H7 (cell line): Measurements from ENCODE around the gene ODAD3. TPM values are rescaled to one million over a fixed set of nuclear protein-coding genes. Genes with fewer than 3 reads are reported as not detected.

Experiments
- DNase-seq: peaks from one replicate; pipeline ENCODE4 v3.0.0; 2012
- H3K27me3 ChIP-seq: 2 replicates; pipeline ENCODE4 v1.6.0; 2011; ENCODE audit warnings: mild to moderate bottlenecking, low read length; ENCODE audit not compliant: control insufficient read depth, insufficient read depth
- H3K36me3 ChIP-seq: replicated peaks from 2 replicates; pipeline ENCODE4 v1.5.1; 2011; ENCODE audit warnings: low read length; ENCODE audit not compliant: control insufficient read depth, insufficient read depth
- H3K4me3 ChIP-seq: 2 replicates; pipeline ENCODE4 v1.5.1; 2011; ENCODE audit warnings: low read depth, mild to moderate bottlenecking, control low read depth, low read length, moderate library complexity; ENCODE audit not compliant: insufficient read depth
- total RNA-seq: library from RNA; depleted of rRNA; stranded (reverse); fragments of >200 nt; shearing (Covaris generic); gene quantifications from 2 replicates; pipeline ENCODE4 v1.2.3, GENCODE V29; 2014

ODAD3 gene
- total RNA-seq, 1 experiment from 2014 or later = 0.66 TPM

- Histone ChIP-seq H3K27me3 (no peaks in the 10 kb centered on the region), H3K36me3 (peaks cover 6% of the 10 kb centered on the region), H3K4me3 (no peak overlapping the region)
- DNase-seq = no peak
Observed at GRCh38 chr19:11451871-11452619, 17.1 kb upstream of the ODAD3 start.

GRCh38 chr19:11451327-11451870 lies 16.5 kb upstream of the ODAD3 start:
- no peaks in the 10 kb centered on the region for H3K27me3 ChIP-seq
- H3K36me3 ChIP-seq = peaks cover 6% of the 10 kb centered on the region
- DNase-seq = peak; percentile 91
- no peak overlapping the region for H3K4me3 ChIP-seq

GRCh38 chr19:11450570-11451326 lies 15.8 kb upstream of the ODAD3 start:
- H3K4me3 ChIP-seq = no peak overlapping the region
- DNase-seq = peak; percentile 81
- no peaks in the 10 kb centered on the region for H3K27me3 ChIP-seq
- H3K36me3 ChIP-seq = peaks cover 6% of the 10 kb centered on the region

- DNase-seq = peak; percentile 53
- no peak overlapping the region for H3K4me3 ChIP-seq
- peaks cover 7% of the 10 kb centered on the region for H3K36me3 ChIP-seq
- no peaks in the 10 kb centered on the region for H3K27me3 ChIP-seq
Observed at GRCh38 chr19:11448923-11449554, 14.1 kb upstream of the ODAD3 start.

GRCh38 chr19:11448410-11448809 lies 13.5 kb upstream of the ODAD3 start:
- DNase-seq = peak; percentile 45
- Histone ChIP-seq H3K4me3 (no peak overlapping the region), H3K27me3 (no peaks in the 10 kb centered on the region), H3K36me3 (peaks cover 8% of the 10 kb centered on the region)

GRCh38 chr19:11447347-11448262 lies 12.7 kb upstream of the ODAD3 start:
- H3K36me3 ChIP-seq = peaks cover 8% of the 10 kb centered on the region
- H3K4me3 ChIP-seq = no peak overlapping the region
- peak; percentile 50 for DNase-seq
- H3K27me3 ChIP-seq = no peaks in the 10 kb centered on the region

GRCh38 chr19:11446652-11447301 lies 11.9 kb upstream of the ODAD3 start:
- Histone ChIP-seq H3K27me3 (no peaks in the 10 kb centered on the region), H3K36me3 (peaks cover 15% of the 10 kb centered on the region), H3K4me3 (no peak overlapping the region)
- DNase-seq = peak; percentile 99

GRCh38 chr19:11446271-11446651 lies 11.3 kb upstream of the ODAD3 start:
- no peaks in the 10 kb centered on the region for H3K27me3 ChIP-seq
- no peak overlapping the region for H3K4me3 ChIP-seq
- no peak for DNase-seq
- peaks cover 20% of the 10 kb centered on the region for H3K36me3 ChIP-seq

- H3K36me3 ChIP-seq = peaks cover 26% of the 10 kb centered on the region
Observed at GRCh38 chr19:11445141-11445540, 10.2 kb upstream of the ODAD3 start.

GRCh38 chr19:11444059-11444458 lies 9.1 kb upstream of the ODAD3 start:
- no peak for DNase-seq
- Histone ChIP-seq H3K4me3 (no peak overlapping the region), H3K36me3 (peaks cover 26% of the 10 kb centered on the region), H3K27me3 (no peaks in the 10 kb centered on the region)

More at GRCh38 chr19:11445141-11445540, 10.2 kb upstream of the ODAD3 start:
- Histone ChIP-seq H3K27me3 (no peaks in the 10 kb centered on the region), H3K4me3 (no peak overlapping the region)
- peak; percentile 43 for DNase-seq

GRCh38 chr19:11437955-11438354 lies 3.0 kb upstream of the ODAD3 start:
- Histone ChIP-seq H3K27me3 (no peaks in the 10 kb centered on the region), H3K4me3 (no peak overlapping the region), H3K36me3 (peaks cover 35% of the 10 kb centered on the region)
- no peak for DNase-seq

GRCh38 chr19:11435833-11436313 lies 952 bp upstream of the ODAD3 start:
- H3K4me3 ChIP-seq = peak overlapping the region; percentile 96
- no peaks in the 10 kb centered on the region for H3K27me3 ChIP-seq
- DNase-seq = peak; percentile 77

GRCh38 chr19:11434703-11435056 lies 241 bp downstream of the ODAD3 start:
- no peak for DNase-seq
- no peaks in the 10 kb centered on the region for H3K27me3 ChIP-seq
- H3K36me3 ChIP-seq = peaks cover 17% of the 10 kb centered on the region
- peak overlapping the region; percentile 38 for H3K4me3 ChIP-seq

More at GRCh38 chr19:11435833-11436313, 952 bp upstream of the ODAD3 start:
- H3K36me3 ChIP-seq = peaks cover 20% of the 10 kb centered on the region
